ENCODE data around the gene ZNF615. TPM values are rescaled to one million over a fixed set of nuclear protein-coding genes. Genes with fewer than 3 reads are reported as not detected.
"Not testable (repeated sequence)": the region's sequence is repeated elsewhere in the genome, so short reads cannot be mapped to it uniquely, and the experiment has no call there.

Gene ZNF615
- polyA plus RNA-seq, 3 donors = 19.6 to 20.5 (median 20.4) TPM

DNA sequence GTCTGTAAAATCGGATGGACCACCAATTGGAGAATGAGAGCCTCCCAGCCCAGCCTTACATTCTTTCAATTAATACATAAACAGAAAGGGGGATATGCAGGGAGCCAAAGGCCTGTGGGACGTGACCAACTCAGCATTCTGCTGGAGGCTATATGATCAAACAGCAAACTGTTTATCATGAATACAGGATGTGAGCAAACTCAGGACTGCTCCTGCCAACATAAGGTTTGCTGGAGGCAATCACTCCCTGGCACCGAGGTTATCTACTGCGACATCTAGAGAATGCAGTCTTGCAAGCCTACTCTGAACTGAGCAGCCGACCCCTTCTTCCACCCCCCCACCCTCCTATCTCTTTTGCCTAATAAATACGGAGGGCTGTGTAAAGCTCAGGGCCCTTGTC lies 27.1 kb downstream of the ZNF615 start:
- DNase-seq (ENCODE audit: low read depth in 3 of 3, low spot score in 2 of 3) = not testable (repeated sequence)

DNA sequence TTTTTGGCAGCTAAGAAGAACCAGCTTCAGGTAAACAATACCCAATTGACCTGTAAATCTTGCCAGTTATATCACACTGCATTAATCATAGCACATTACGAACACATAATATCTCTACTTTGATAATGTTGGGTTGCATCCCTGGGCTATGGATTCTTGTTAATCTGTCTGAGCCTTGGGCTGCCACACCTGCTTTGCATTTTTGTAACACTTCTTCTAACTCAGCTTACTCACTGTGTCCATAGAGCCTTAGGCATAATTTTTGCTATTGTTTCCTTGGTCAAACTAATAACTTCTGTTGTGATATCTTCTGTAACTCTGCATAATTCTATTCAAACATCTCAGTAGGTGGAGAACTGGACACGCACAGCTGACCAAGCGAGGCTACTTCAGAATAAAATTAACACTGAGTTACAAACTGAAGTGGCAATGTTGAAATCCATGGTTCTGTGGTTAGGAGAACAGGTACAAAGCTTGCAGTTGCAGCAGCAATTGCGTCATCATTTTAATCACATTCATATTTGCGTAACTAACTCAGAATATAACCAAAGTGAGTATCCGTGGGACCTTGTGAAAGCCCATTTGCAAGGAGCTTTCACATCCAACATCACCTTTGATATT lies 27.8 kb downstream of the ZNF615 start:
- no peak for DNase-seq (ENCODE audit: low read depth in 3 of 3, low spot score in 2 of 3)

DNA sequence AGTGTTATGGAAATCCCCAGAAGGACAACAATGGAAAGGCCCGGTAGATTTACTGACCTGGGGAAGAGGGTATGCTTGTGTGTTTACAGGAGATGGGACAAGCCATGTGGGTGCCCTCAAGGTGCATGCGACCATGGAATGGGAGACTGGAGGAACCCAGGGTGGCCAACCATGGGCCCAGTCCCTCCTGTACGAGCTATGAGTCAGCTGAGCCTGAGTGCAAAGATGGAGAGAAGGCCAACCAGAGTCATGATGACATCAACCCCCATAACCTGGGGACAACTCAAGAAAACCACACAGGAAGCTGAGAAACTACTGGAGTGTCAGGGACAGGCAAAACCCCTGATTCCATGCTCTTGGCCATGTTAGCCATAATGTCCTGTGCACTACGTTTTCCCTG lies 29.1 kb downstream of the ZNF615 start:
- DNase-seq (ENCODE audit: low read depth in 3 of 3, low spot score in 2 of 3) = no peak

DNA sequence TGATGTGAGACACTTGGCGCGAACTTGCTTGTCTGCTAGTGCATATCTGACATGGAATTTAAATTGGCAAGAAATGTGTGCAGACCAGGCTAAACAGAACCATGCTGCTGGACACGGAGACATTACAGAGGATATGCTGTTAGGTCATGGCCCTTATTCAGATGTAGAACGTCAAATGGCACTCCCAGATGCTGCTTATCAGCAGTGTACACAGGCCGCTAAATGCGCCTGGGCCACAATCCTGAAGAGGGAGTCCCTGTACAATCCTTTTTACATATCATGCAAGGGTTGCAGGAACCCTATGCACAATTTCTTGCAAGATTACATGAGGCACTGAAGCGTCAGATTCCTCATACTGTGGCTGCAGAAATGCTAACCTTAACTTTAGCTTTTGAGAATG lies 30.7 kb downstream of the ZNF615 start:
- no peak for DNase-seq (ENCODE audit: low read depth in 3 of 3, low spot score in 2 of 3)

DNA sequence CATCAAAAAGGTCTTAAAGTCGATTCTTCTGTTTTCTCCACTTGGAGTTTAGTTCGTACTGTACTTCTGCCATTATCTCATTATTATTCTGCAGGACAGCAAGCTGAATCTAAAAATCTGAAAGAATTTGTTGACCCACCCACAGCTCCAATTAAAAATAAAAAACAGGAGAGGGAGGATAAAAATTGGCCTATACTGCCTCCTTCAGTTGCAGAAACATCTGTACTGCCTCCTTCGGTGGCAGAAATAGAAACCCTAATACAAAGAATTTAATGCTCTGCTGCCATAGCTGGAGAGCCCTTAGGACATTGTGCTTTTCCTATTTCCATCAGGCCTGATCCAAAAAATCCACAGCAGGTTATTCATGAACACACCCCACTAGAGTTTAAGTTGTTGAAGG lies 31.2 kb downstream of the ZNF615 start:
- no peak for DNase-seq (ENCODE audit: low read depth in 3 of 3, low spot score in 2 of 3)

DNA sequence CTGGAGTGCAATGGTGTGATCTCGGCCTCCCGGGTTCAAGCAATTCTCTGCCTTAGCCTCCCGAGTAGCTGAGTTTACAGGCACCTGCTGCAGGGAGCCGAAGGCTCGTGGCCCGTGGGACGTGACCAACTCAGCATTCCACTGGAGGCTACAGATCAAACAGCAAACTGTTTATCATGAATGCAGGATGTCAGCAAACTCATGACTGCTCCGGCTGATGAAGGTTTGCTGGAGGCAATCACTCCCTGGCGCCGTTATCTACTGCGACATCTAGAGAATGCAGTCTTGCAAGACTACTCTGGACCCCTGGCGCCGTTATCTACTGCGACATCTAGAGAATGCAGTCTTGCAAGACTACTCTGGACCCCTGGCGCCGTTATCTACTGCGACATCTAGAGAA lies 32.2 kb downstream of the ZNF615 start:
- DNase-seq (ENCODE audit: low read depth in 3 of 3, low spot score in 2 of 3) = not testable (repeated sequence)

DNA sequence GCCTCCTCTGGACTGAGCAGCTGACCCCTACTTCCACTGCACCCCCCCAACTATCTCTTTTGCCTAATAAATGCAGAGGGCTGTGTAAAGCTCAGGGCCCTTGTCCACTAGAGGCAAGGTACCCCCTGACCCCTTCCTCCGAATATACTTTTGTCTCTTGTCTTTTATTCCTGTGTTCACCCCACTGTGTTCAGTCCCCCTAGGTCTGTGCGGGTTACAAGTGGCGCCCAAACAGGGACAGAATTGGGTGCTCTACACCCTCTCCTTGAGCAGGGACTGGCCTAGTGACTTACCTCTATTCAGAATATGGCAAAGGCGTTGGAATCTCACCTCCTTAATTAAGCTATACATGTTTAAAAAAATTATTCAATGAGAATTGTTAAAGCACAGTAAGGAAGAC lies 36.4 kb downstream of the ZNF615 start:
- DNase-seq (ENCODE audit: low read depth in 3 of 3, low spot score in 2 of 3) = no peak

DNA sequence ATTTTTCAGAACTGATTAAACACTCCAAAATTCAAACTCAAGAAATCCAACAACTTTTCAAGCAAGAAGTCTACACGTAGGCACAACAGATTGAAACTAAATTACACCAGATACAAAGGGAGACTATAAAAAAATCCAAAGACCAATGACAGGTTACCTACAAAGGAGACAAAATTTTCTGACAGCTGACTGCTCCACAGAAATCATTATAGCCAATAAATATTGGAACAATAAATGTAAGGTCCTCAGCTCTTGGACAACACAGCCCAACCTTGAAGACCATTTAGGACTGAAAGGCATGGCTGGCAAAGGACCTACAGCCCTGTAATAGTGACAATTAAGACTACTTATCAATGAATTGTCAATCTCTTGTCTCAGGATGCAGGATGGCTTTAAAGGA lies 37.3 kb downstream of the ZNF615 start:
- DNase-seq (ENCODE audit: low read depth in 3 of 3, low spot score in 2 of 3) = no peak

DNA sequence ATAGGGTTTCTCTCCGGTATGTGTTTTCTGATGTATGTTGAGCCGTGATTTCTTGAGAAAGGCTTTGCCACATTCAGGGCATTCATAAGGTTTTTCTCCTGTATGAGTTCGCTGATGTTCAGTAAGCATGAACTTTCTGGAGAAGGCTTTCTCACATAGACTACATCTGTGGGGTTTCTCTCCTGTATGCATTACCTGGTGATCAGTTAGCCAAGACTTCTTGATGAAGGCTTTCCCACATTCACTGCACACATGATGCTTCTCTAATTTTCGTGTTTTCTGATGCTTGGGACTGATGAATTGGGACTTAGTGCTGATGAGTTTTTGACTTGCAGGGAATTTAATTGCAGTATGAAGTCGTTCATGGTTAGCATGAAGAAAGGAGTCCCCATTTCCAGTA lies 42.4 kb downstream of the ZNF615 start:
- DNase-seq (ENCODE audit: low read depth in 3 of 3, low spot score in 2 of 3) = no peak

DNA sequence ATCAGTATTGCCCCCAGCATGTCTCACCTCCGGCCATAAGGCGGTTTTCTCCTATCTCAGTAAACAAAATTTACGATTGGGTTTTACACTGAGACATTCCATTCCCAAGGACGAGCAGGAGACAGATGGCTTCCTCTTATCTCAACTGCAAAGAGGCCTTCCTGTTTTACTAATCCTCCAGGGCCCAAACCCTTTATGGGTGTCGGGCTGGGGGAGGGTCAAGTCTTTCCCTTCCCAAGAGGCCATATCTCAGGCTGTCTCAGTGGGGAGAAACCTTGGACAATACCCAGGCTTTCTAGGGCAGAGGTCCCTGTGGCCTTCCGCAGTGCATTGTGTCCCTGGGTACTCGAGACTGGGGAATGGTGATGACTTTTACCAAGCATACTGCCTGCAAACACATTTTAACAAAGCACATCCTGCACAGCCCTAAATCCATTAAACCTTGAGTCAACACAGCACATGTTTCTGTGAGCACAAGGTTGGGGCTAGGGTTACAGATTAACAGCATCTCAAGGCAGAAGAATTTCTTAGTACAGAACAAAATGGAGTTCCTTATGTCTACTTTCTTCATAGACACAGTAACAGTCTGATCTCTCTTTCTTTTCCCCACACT lies 47.3 kb downstream of the ZNF615 start:
- not testable (repeated sequence) for DNase-seq (ENCODE audit: low read depth in 3 of 3, low spot score in 2 of 3)

DNA sequence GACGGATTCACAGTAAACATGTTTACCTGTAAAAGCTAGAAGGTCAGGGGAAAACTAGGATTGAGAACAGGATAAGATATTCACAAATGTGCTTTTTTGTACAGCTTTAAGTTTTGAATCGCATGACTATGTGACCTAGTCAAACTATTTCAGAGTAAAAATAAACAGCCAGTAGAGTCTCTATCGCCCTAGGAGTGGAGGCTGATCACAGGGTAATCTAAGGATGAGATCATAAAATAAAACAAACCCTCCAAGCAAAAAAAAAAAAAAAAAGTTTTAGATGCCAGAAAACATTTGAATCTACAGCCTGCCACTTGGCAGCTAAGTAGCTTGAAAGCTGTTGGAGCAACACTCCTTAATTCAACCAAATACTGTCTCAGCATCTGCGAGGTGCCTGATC lies 48.2 kb downstream of the ZNF615 start:
- DNase-seq (ENCODE audit: low read depth in 3 of 3, low spot score in 2 of 3) = no peak

DNA sequence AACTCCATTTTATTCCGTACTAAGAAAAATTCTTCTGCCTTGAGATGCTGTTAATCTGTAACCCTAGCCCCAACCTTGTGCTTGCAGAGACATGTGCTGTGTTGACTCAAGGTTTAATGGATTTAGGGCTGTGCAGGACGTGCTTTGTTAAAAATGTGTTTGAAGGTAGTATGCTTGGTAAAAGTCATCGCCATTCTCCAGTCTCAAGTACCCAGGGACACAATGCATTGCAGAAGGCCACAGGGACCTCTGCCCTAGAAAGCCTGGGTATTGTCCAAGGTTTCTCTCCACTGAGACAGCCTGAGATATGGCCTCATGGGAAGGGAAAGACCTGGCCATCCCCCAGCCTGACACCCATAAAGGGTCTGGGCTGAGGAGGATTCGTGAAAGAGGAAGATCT lies 50.2 kb downstream of the ZNF615 start:
- not testable (repeated sequence) for DNase-seq (ENCODE audit: low read depth in 3 of 3, low spot score in 2 of 3)

DNA sequence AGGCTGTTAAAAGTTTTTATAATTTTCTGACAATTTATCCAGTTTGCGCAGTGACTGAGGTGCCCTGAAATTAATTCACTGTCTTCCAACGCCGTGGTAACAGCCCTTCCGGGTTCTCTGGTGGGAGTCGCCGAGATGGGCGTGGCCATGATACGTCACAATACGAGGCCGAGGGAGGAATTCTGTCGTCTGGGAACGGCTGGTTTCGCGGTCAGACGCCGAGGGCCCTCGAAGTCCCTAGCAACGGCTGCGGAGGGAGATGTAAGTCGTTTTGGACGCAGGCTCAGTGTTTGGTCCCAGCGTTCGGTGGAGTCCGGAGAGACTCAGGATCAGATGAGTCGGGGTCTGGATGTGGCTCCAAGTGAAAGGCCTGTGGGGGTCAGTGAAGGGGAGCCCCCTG lies 59.0 kb downstream of the ZNF615 start:
- peak; percentile 50 to 68 (median 62) for DNase-seq (ENCODE audit: low read depth in 3 of 3, low spot score in 2 of 3)

DNA sequence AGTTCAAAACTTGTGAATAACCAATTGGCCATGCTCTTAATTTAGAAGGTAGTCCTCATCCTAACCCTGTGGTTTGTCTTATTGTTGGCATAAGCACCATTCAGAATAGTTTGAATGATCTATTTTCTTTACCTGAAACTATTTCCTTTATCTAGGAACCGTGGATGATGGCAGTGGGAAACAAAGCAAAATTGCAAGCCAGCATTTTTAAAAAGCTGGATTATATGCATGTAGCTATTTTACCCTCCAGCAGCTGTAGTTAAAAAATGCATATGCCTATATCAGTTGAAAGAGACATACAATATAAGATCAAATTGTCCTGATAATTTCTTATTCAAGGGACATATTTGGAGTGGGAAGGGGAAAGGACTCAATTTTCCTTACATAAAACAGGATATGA lies 61.4 kb downstream of the ZNF615 start:
- no peak for DNase-seq (ENCODE audit: low read depth in 3 of 3, low spot score in 2 of 3)

DNA sequence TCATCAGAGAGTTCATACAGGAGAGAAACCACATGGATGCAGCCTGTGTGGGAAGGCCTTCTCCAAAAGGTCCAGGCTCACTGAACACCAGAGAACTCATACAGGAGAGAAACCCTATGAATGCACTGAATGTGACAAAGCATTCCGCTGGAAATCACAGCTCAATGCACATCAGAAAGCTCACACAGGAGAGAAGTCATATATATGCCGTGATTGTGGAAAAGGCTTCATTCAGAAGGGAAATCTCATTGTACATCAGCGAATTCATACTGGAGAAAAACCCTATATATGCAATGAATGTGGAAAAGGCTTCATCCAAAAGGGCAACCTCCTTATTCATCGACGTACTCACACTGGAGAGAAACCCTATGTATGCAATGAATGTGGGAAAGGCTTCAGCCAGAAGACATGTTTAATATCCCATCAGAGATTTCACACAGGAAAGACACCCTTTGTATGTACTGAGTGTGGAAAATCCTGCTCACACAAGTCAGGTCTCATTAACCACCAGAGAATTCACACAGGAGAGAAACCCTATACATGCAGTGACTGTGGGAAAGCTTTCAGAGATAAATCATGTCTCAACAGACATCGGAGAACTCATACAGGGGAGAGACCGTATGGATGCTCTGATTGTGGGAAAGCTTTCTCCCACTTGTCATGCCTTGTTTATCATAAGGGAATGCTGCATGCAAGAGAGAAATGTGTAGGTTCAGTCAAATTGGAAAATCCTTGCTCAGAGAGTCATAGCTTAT lies 63.0 kb downstream of the ZNF615 start:
- no peak for DNase-seq (ENCODE audit: low read depth in 3 of 3, low spot score in 2 of 3)

Other genes starting within 250 kb of the ZNF615 start
- gene FPR2, start 247.0 kb downstream of the ZNF615 start, polyA plus RNA-seq (ENCODE audit: insufficient read length in 3 of 3) = under 1 TPM in 2 of 3 donors, not detected in 1; 0.18 to 0.21 TPM
- gene FPR3, start 213.1 kb downstream of the ZNF615 start, polyA plus RNA-seq (ENCODE audit: insufficient read length in 3 of 3) = under 1 TPM; 0.17 to 0.49 (median 0.34) TPM
- gene ZNF577, start 120.3 kb downstream of the ZNF615 start, polyA plus RNA-seq (ENCODE audit: insufficient read length in 3 of 3) = 10 to 100 TPM; 38.8 to 50.2 (median 44.5) TPM
- 10 to 100 TPM; 29.1 to 34.0 (median 33.0) TPM for gene ZNF649, start 103.2 kb downstream of the ZNF615 start, polyA plus RNA-seq (ENCODE audit: insufficient read length in 3 of 3)
- 10 to 100 TPM; 12.3 to 16.9 (median 16.5) TPM for gene ZNF613, start 80.7 kb downstream of the ZNF615 start, polyA plus RNA-seq (ENCODE audit: insufficient read length in 3 of 3)
- gene ZNF350, start 21.4 kb downstream of the ZNF615 start, polyA plus RNA-seq (ENCODE audit: insufficient read length in 3 of 3) = 10 to 100 TPM; 18.8 to 22.8 (median 21.5) TPM
- gene ZNF614, start 20.2 kb upstream of the ZNF615 start, polyA plus RNA-seq (ENCODE audit: insufficient read length in 3 of 3) = 10 to 100 TPM; 17.3 to 19.0 (median 17.8) TPM
- gene ZNF432, start 40.6 kb upstream of the ZNF615 start, polyA plus RNA-seq (ENCODE audit: insufficient read length in 3 of 3) = 10 to 100 TPM; 21.3 to 25.0 (median 23.0) TPM
- 10 to 100 TPM; 12.7 to 16.2 (median 13.8) TPM for gene ZNF841, start 87.6 kb upstream of the ZNF615 start, polyA plus RNA-seq (ENCODE audit: insufficient read length in 3 of 3)
- gene ZNF616, start 131.7 kb upstream of the ZNF615 start, polyA plus RNA-seq (ENCODE audit: insufficient read length in 3 of 3) = 10 to 100 TPM; 21.3 to 22.0 (median 21.8) TPM
- gene ZNF836, start 163.4 kb upstream of the ZNF615 start, polyA plus RNA-seq (ENCODE audit: insufficient read length in 3 of 3) = 10 to 100 TPM; 17.2 to 21.4 (median 18.2) TPM
- 100 to 1,000 TPM; 423 to 502 (median 490) TPM for gene PPP2R1A, start 181.8 kb upstream of the ZNF615 start, polyA plus RNA-seq (ENCODE audit: insufficient read length in 3 of 3)